Kidney capillary endothelial cell (primary cell): ENCODE data around the gene EXOC3L1.

Experiments used
- DNase-seq: peaks from one replicate; pipeline ENCODE4 v3.0.0-alpha.2; 2018; ENCODE audit warnings: low spot score

The EXOC3L1 gene

GRCh38 chr16:67163164-67163998, 26.6 kb downstream of the EXOC3L1 start:
- no peak for DNase-seq

- DNase-seq: no peak
Measured at GRCh38 chr16:67162506-67163163, 27.3 kb downstream of the EXOC3L1 start.

- no peak for DNase-seq
Measured at GRCh38 chr16:67161595-67162058, 28.3 kb downstream of the EXOC3L1 start.

GRCh38 chr16:67158637-67159600, 31.0 kb downstream of the EXOC3L1 start:
- no peak for DNase-seq

GRCh38 chr16:67157892-67158635, 31.9 kb downstream of the EXOC3L1 start:
- no peak for DNase-seq

GRCh38 chr16:67157106-67157748, 32.7 kb downstream of the EXOC3L1 start:
- no peak for DNase-seq

- DNase-seq: no peak
Measured at GRCh38 chr16:67156143-67156844, 33.6 kb downstream of the EXOC3L1 start.

- peak; percentile 77 for DNase-seq
Measured at GRCh38 chr16:67155295-67156142, 34.4 kb downstream of the EXOC3L1 start.

- no peak for DNase-seq
Measured at GRCh38 chr16:67154578-67155294, 35.2 kb downstream of the EXOC3L1 start.

GRCh38 chr16:67151431-67152097, 38.4 kb downstream of the EXOC3L1 start:
- DNase-seq: no peak

GRCh38 chr16:67150833-67151396, 39.0 kb downstream of the EXOC3L1 start, which contains the start of gene B3GNT9:
Gene B3GNT9 (minus strand): TSS chr16:67150998. CDS start chr16:67150485, 513 bp downstream.
- DNase-seq: no peak

GRCh38 chr16:67150047-67150832, 39.7 kb downstream of the EXOC3L1 start:
- no peak for DNase-seq

- DNase-seq: no peak
Measured at GRCh38 chr16:67149276-67150046, 40.5 kb downstream of the EXOC3L1 start.

GRCh38 chr16:67148656-67149275, 41.2 kb downstream of the EXOC3L1 start:
- no peak for DNase-seq

- no peak for DNase-seq
Measured at GRCh38 chr16:67148221-67148620, 41.7 kb downstream of the EXOC3L1 start.
